ENCODE data around the gene ADAMTS16. TPM values are rescaled to one million over a fixed set of nuclear protein-coding genes. Genes with fewer than 3 reads are reported as not detected.

Gene ADAMTS16
- polyA plus RNA-seq, 3 donors: not detected

DNA sequence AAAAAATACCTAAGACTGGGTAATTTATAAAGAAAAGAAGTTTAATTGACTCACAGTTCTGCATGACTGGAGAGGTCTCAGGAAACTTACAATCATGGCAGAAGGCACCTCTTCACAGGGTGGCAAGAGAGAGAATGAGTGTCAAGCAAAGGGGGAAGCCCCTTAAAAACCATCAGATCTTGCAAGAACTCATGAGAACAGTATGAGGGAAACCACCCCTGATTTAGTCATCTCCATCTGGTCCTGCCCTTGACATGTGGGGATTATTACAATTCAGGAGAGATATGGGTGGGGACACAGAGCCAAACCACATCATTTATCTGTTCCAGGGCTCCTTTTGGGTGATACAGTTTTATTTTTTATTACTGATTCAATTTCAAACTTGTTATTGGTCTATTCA is 23.2 kb upstream of the ADAMTS16 start:
- H3K27ac ChIP-seq (ENCODE audit: low read depth in 1 of 2, low read length in 2 of 2): no peak overlapping the region
- H2AFZ ChIP-seq (ENCODE audit: insufficient read depth, low read depth, low read length, poor library complexity, severe bottlenecking): no peak overlapping the region
- no peaks in the 10 kb centered on the region for H3K27me3 Mint-ChIP-seq (ENCODE audit: low read depth in 3 of 3)
- DNase-seq: no peak
- no peaks in the 10 kb centered on the region for H3K79me2 ChIP-seq (ENCODE audit: insufficient read depth, low read length)
- no peaks in the 10 kb centered on the region for H3K4me1 Mint-ChIP-seq
- no peaks in the 10 kb centered on the region for H3K27me3 ChIP-seq (ENCODE audit: control insufficient read depth in 2 of 2, insufficient read depth in 2 of 2, low read length in 2 of 2)
- intact Hi-C loops (cut with micrococcal nuclease): no loop called here
- no peaks in the 10 kb centered on the region for H4K20me1 ChIP-seq (ENCODE audit: insufficient read depth, low read length)
- no peaks in the 10 kb centered on the region for H3K4me1 ChIP-seq (ENCODE audit: control insufficient read depth in 1 of 2, insufficient read depth in 2 of 2, low read length in 2 of 2)
- no peak overlapping the region for H3K4me3 Mint-ChIP-seq
- H3K36me3 Mint-ChIP-seq: no peaks in the 10 kb centered on the region
- H3K4me2 ChIP-seq (replicated peaks; ENCODE audit: extremely low read depth, low read length, poor library complexity, severe bottlenecking): no peak overlapping the region
- H3K9ac ChIP-seq (ENCODE audit: insufficient read depth, low read length, poor library complexity, severe bottlenecking): no peak overlapping the region
- H3K9me3 ChIP-seq (replicated peaks in 1 of 2; ENCODE audit: control insufficient read depth in 1 of 2, insufficient read depth in 1 of 2, low read length in 2 of 2): peaks cover 11 to 19% of the 10 kb centered on the region in 2 donors
- TF ChIP-seq, protein P1, sequence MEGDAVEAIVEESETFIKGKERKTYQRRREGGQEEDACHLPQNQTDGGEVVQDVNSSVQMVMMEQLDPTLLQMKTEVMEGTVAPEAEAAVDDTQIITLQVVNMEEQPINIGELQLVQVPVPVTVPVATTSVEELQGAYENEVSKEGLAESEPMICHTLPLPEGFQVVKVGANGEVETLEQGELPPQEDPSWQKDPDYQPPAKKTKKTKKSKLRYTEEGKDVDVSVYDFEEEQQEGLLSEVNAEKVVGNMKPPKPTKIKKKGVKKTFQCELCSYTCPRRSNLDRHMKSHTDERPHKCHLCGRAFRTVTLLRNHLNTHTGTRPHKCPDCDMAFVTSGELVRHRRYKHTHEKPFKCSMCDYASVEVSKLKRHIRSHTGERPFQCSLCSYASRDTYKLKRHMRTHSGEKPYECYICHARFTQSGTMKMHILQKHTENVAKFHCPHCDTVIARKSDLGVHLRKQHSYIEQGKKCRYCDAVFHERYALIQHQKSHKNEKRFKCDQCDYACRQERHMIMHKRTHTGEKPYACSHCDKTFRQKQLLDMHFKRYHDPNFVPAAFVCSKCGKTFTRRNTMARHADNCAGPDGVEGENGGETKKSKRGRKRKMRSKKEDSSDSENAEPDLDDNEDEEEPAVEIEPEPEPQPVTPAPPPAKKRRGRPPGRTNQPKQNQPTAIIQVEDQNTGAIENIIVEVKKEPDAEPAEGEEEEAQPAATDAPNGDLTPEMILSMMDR (IDR thresholded peaks at IDR 0.05): no peak
- H3K9me3 Mint-ChIP-seq: peaks cover 2 to 19% (median 10%) of the 10 kb centered on the region in 7 donors
- H3K27ac Mint-ChIP-seq: no peak overlapping the region
- no peak overlapping the region for H3K4me3 ChIP-seq (replicated peaks in 1 of 3; ENCODE audit: low read depth in 2 of 3, low read length in 3 of 3)
- no peaks in the 10 kb centered on the region for H3K36me3 ChIP-seq (replicated peaks in 1 of 2; ENCODE audit: control insufficient read depth in 1 of 2, insufficient read depth in 2 of 2, low read length in 2 of 2)

DNA sequence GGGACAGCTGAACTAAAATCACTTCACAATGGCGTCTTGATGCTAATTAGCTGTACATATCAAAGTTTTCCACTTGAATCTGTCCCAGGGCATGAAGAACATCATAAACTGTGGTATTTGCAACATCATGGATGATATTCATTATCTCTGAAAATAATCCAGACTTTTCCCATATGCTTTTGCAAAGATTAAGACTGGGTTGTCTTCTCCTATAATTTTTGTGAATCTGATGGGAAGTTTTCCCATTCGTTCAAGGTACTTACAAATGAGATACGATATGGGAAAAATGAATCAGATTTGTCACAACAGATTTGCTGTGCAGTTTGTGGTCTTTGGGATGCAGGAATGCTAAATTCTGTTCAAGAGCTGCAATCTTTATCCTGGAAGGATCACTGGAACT is 17.4 kb upstream of the ADAMTS16 start:
- H3K4me1 ChIP-seq (ENCODE audit: control insufficient read depth in 1 of 2, insufficient read depth in 2 of 2, low read length in 2 of 2): no peaks in the 10 kb centered on the region
- H3K4me2 ChIP-seq (replicated peaks; ENCODE audit: extremely low read depth, low read length, poor library complexity, severe bottlenecking): no peak overlapping the region
- H3K79me2 ChIP-seq (ENCODE audit: insufficient read depth, low read length): no peaks in the 10 kb centered on the region
- H3K36me3 ChIP-seq (replicated peaks in 1 of 2; ENCODE audit: control insufficient read depth in 1 of 2, insufficient read depth in 2 of 2, low read length in 2 of 2): no peaks in the 10 kb centered on the region
- H3K9ac ChIP-seq (ENCODE audit: insufficient read depth, low read length, poor library complexity, severe bottlenecking): no peak overlapping the region
- Mint-ChIP-seq H3K36me3 (no peaks in the 10 kb centered on the region), H3K4me3 (no peak overlapping the region), H3K27ac (no peak overlapping the region), H3K9me3 (peaks cover 0 to 13% (median 6%) of the 10 kb centered on the region in 7 donors), H3K27me3 (ENCODE audit: low read depth in 3 of 3) (no peaks in the 10 kb centered on the region), H3K4me1 (no peaks in the 10 kb centered on the region)
- intact Hi-C loops (cut with micrococcal nuclease): no loop called here
- H3K27ac ChIP-seq (ENCODE audit: low read depth in 1 of 2, low read length in 2 of 2): no peak overlapping the region
- H4K20me1 ChIP-seq (ENCODE audit: insufficient read depth, low read length): no peaks in the 10 kb centered on the region
- H3K9me3 ChIP-seq (replicated peaks in 1 of 2; ENCODE audit: control insufficient read depth in 1 of 2, insufficient read depth in 1 of 2, low read length in 2 of 2): peaks cover 4 to 11% of the 10 kb centered on the region in 2 donors
- TF ChIP-seq, protein P1 (IDR thresholded peaks at IDR 0.05): no peak
- no peak overlapping the region for H3K4me3 ChIP-seq (replicated peaks in 1 of 3; ENCODE audit: low read depth in 2 of 3, low read length in 3 of 3)
- 100% methylated on average over 1 of the region's 3 CpGs for WGBS (ENCODE audit: insufficient coverage)
- no peaks in the 10 kb centered on the region for H3K27me3 ChIP-seq (ENCODE audit: control insufficient read depth in 2 of 2, insufficient read depth in 2 of 2, low read length in 2 of 2)
- DNase-seq: no peak
- no peak overlapping the region for H2AFZ ChIP-seq (ENCODE audit: insufficient read depth, low read depth, low read length, poor library complexity, severe bottlenecking)
